Trophoblast cell (in vitro differentiated cells and primary cell): Measurements from ENCODE around the gene OMP.
"Not testable (repeated sequence)": the region's sequence is repeated elsewhere in the genome, so short reads cannot be mapped to it uniquely, and the experiment has no call there.

Source experiments
- DNase-seq, 2 donors: peaks; one replicate each; pipeline ENCODE4 v3.0.0-alpha.2; 2016
- H2AFZ ChIP-seq: 2 replicates; pipeline ENCODE4 v1.6.1; 2013; ENCODE audit warnings: low read length, moderate library complexity, mild to moderate bottlenecking; ENCODE audit not compliant: insufficient read depth, poor library complexity
- H2AK5ac ChIP-seq: 2 replicates; pipeline ENCODE4 v1.6.1; 2013; ENCODE audit warnings: mild to moderate bottlenecking, low read length
- H2BK120ac ChIP-seq: 2 replicates; pipeline ENCODE4 v1.6.1; 2013; ENCODE audit warnings: low read length, mild to moderate bottlenecking, moderate library complexity; ENCODE audit not compliant: insufficient read depth, poor library complexity
- H2BK12ac ChIP-seq: 2 replicates; pipeline ENCODE4 v1.6.1; 2013; ENCODE audit warnings: mild to moderate bottlenecking, low read length, moderate library complexity
- H2BK5ac ChIP-seq: 2 replicates; pipeline ENCODE4 v1.6.1; 2013; ENCODE audit warnings: low read length, low read depth, moderate library complexity, mild to moderate bottlenecking; ENCODE audit not compliant: poor library complexity
- H3K14ac ChIP-seq: 2 replicates; pipeline ENCODE4 v1.6.1; 2013; ENCODE audit warnings: mild to moderate bottlenecking, low read length
- H3K18ac ChIP-seq: 2 replicates; pipeline ENCODE4 v1.6.1; 2013; ENCODE audit warnings: mild to moderate bottlenecking, low read length
- H3K23ac ChIP-seq: 2 replicates; pipeline ENCODE4 v1.6.1; 2013; ENCODE audit warnings: low read length
- H3K27ac ChIP-seq: 2 replicates; pipeline ENCODE4 v1.5.1; 2013; ENCODE audit warnings: low read depth, mild to moderate bottlenecking, inconsistent platforms, low read length, moderate library complexity
- H3K27me3 ChIP-seq: 2 replicates; pipeline ENCODE4 v1.6.1; 2013; ENCODE audit warnings: inconsistent platforms, mild to moderate bottlenecking, low read length, moderate library complexity; ENCODE audit not compliant: insufficient read depth
- H3K36me3 ChIP-seq, 2 experiments: 1 replicate in 1 of 2; 2 replicates in 1 of 2; pipeline ENCODE4 v1.6.1; 2013; ENCODE audit warnings: low read length in 2 of 2, mild to moderate bottlenecking in 2 of 2, moderate library complexity in 1 of 2; ENCODE audit not compliant: insufficient read depth in 2 of 2, control insufficient read depth in 1 of 2
- H3K4ac ChIP-seq: 2 replicates; pipeline ENCODE4 v1.6.1; 2013; ENCODE audit warnings: low read depth, mild to moderate bottlenecking, low read length, moderate library complexity
- H3K4me1 ChIP-seq, 2 experiments: 1 replicate in 1 of 2; 2 replicates in 1 of 2; pipeline ENCODE4 v1.6.1; 2013; ENCODE audit warnings: low read length in 2 of 2, mild to moderate bottlenecking in 2 of 2, moderate library complexity in 1 of 2; ENCODE audit not compliant: insufficient read depth in 2 of 2, control insufficient read depth in 1 of 2
- H3K4me2 ChIP-seq: 2 replicates; pipeline ENCODE4 v1.6.1; 2013; ENCODE audit warnings: inconsistent platforms, mild to moderate bottlenecking, low read length, moderate library complexity
- H3K4me3 ChIP-seq: 2 replicates; pipeline ENCODE4 v1.5.1; 2013; ENCODE audit warnings: mild to moderate bottlenecking, low read depth, low read length, inconsistent platforms
- H3K79me1 ChIP-seq: one replicate; pipeline ENCODE4 v1.6.1; 2013; ENCODE audit warnings: low read length
- H3K79me2 ChIP-seq: 2 replicates; pipeline ENCODE4 v1.6.1; 2013; ENCODE audit warnings: low read length, mild to moderate bottlenecking; ENCODE audit not compliant: control insufficient read depth, insufficient read depth, poor library complexity
- H3K9ac ChIP-seq: 2 replicates; pipeline ENCODE4 v1.6.1; 2013; ENCODE audit warnings: mild to moderate bottlenecking, low read length
- H3K9me3 ChIP-seq: 2 replicates; pipeline ENCODE4 v1.6.1; 2013; ENCODE audit warnings: low read depth, mild to moderate bottlenecking, control low read depth, inconsistent platforms, low read length; ENCODE audit not compliant: insufficient read depth
- H4K12ac ChIP-seq: 2 replicates; pipeline ENCODE4 v1.6.1; 2013; ENCODE audit warnings: low read depth, mild to moderate bottlenecking, low read length, moderate library complexity
- H4K8ac ChIP-seq: 2 replicates; pipeline ENCODE4 v1.6.1; 2013; ENCODE audit warnings: low read depth, mild to moderate bottlenecking, low read length, moderate library complexity
- H4K91ac ChIP-seq: one replicate; pipeline ENCODE4 v1.6.1; 2013; ENCODE audit warnings: low read depth, mild to moderate bottlenecking, low read length, moderate library complexity
- WGBS: extraction: QIAGEN DNeasy Blood & Tissue Kit; methylation state at CpG from one replicate; pipeline ENCODE4 v1.1.7; 2013; ENCODE audit warnings: missing lambda C conversion rate; ENCODE audit not compliant: insufficient read length, insufficient coverage; ENCODE audit errors: extremely low coverage; 5-methylcytosine and 5-hydroxymethylcytosine counted together

Gene OMP

DNA sequence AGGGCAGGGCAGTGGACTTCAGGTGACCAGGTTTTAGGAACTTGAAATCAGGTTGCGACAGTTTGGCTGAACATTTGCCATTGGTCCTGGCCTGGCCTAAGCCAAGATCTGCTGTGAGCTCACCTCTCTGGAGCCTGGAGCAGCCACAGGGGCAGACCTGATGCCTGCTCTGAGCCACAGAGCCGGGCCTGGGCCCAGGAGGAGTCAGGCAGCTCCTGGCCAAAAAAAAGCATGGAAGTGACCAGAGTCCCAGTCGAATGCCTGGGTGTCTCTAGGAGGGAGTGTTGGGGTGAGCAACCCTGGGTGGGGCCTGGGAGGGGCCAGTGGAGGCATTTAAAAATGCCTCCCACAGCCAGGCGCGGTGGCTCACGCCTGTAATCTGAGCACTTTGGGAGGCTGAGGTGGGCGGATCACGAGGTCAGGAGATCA, 6.0 kb upstream of the OMP start:
- Histone ChIP-seq H2BK120ac (no peak overlapping the region), H3K4me1 (peaks cover 2 to 4% of the 10 kb centered on the region in 2 experiments), H3K27ac (no peak overlapping the region), H2BK5ac (no peak overlapping the region), H3K27me3 (no peaks in the 10 kb centered on the region), H3K9me3 (no peaks in the 10 kb centered on the region), H3K9ac (no peak overlapping the region), H3K4me2 (no peak overlapping the region), H2AK5ac (no peak overlapping the region), H3K79me1 (no peaks in the 10 kb centered on the region), H4K8ac (no peak overlapping the region), H3K23ac (no peak overlapping the region), H3K36me3 (no peaks in the 10 kb centered on the region), H4K12ac (no peak overlapping the region), H4K91ac (no peak overlapping the region), H3K18ac (no peak overlapping the region), H3K4ac (no peak overlapping the region), H3K14ac (no peak overlapping the region), H2AFZ (no peak overlapping the region), H2BK12ac (no peak overlapping the region), H3K79me2 (no peaks in the 10 kb centered on the region), H3K4me3 (no peak overlapping the region)
- no CpG with 5 or more reads among the region's 8 CpGs for WGBS
- no peak for DNase-seq

DNA sequence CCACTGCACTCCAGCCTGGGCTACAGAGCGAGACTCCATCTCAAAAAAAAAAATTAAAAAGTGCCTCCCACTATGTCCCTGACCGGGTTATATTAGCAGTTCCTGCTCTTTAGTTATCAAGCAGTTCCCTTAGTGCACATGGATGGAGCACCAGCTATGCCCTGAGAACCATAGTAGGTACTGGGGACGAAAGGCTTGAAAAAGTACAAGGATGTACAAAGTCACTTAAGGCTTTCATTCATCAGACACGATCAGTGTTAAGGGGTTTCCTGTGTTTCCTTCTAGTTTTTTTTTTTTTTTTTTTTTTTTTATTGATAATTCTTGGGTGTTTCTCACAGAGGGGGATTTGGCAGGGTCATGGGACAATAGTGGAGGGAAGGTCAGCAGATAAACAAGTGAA, 5.5 kb upstream of the OMP start:
- not testable (repeated sequence) for H3K4me3 ChIP-seq, H3K9me3 ChIP-seq, H3K79me1 ChIP-seq, H3K23ac ChIP-seq, H3K9ac ChIP-seq, H2AK5ac ChIP-seq, H2BK120ac ChIP-seq, H3K14ac ChIP-seq, H3K4me2 ChIP-seq, H3K4me1 ChIP-seq, H3K18ac ChIP-seq, H4K8ac ChIP-seq, H2BK5ac ChIP-seq, H3K27me3 ChIP-seq, H2AFZ ChIP-seq, H3K36me3 ChIP-seq, H3K27ac ChIP-seq, H4K91ac ChIP-seq, H4K12ac ChIP-seq, H3K79me2 ChIP-seq, DNase-seq, H2BK12ac ChIP-seq, H3K4ac ChIP-seq
- no CpG with 5 or more reads among the region's 4 CpGs for WGBS

DNA sequence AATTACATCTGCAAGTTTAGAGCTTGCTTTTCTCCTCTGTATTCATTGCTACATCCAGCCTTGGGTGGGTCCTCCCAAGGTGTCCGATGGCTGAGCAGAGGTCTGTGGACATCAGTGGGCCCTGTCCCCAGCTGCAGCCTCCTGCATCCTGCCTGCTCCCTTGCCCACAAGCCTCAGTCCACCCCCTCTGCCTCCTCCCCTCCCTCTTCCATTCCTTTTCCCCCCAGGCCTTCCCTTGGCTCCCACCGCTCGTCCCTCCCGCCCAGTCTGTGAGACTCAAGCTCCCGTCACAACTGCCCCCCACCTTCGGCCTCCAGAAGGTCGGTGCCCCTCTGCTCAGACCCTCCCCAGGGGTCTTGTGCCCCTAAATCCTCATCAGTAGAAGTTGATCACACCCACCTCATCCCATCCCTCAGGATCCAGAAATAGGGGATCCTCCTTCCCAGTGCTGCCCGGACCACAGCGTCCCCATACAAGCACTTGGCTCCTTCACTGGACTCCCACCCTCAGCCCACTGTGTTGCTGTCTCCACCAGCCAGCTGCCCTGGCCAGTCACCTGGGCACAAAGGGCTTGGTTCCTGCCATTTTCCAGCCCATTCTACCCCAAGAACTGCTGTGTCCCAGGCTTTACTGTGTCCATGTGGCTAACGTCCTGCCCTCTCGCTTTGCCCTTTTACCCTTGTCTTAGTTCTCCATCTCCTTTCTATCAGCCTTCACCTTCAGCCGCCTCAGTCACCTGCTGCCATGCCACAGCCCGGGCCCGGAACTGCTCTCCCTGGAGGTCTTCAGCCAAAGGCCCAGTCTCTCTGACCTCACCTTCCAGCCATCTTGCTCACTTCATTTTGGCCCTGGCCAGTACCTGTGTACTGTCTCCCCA, 2.2 kb upstream of the OMP start:
- H4K12ac ChIP-seq, result no peak overlapping the region
- no peak overlapping the region for H3K4me2 ChIP-seq
- H3K27me3 ChIP-seq, result no peaks in the 10 kb centered on the region
- H3K18ac ChIP-seq, result no peak overlapping the region
- H4K8ac ChIP-seq, result no peak overlapping the region
- H3K23ac ChIP-seq, result no peak overlapping the region
- H3K36me3 ChIP-seq, result no peaks in the 10 kb centered on the region
- no peaks in the 10 kb centered on the region for H3K9me3 ChIP-seq
- DNase-seq, result no peak
- no peaks in the 10 kb centered on the region for H3K79me1 ChIP-seq
- H3K4me3 ChIP-seq, result no peak overlapping the region
- WGBS, result no CpG with 5 or more reads among the region's 14 CpGs
- no peak overlapping the region for H3K9ac ChIP-seq
- peaks cover 0 to 4% of the 10 kb centered on the region in 2 experiments for H3K4me1 ChIP-seq
- no peak overlapping the region for H2BK12ac ChIP-seq
- H3K79me2 ChIP-seq, result no peaks in the 10 kb centered on the region
- no peak overlapping the region for H4K91ac ChIP-seq
- H2BK5ac ChIP-seq, result no peak overlapping the region
- no peak overlapping the region for H2AK5ac ChIP-seq
- H2AFZ ChIP-seq, result no peak overlapping the region
- no peak overlapping the region for H3K14ac ChIP-seq
- no peak overlapping the region for H2BK120ac ChIP-seq
- no peak overlapping the region for H3K4ac ChIP-seq
- H3K27ac ChIP-seq, result no peak overlapping the region

GRCh38 chr11:77101043-77101537, 1.6 kb upstream of the OMP start:
- H4K8ac ChIP-seq, result no peak overlapping the region
- H2AK5ac ChIP-seq, result no peak overlapping the region
- H3K4me1 ChIP-seq, result peaks cover 0 to 6% of the 10 kb centered on the region in 2 experiments
- no peak overlapping the region for H2AFZ ChIP-seq
- H3K4ac ChIP-seq, result no peak overlapping the region
- no peak overlapping the region for H4K12ac ChIP-seq
- H2BK120ac ChIP-seq, result no peak overlapping the region
- no peak overlapping the region for H3K4me2 ChIP-seq
- H3K79me1 ChIP-seq, result no peaks in the 10 kb centered on the region
- H3K79me2 ChIP-seq, result no peaks in the 10 kb centered on the region
- H2BK12ac ChIP-seq, result no peak overlapping the region
- no CpG with 5 or more reads among the region's 5 CpGs for WGBS
- H3K14ac ChIP-seq, result no peak overlapping the region
- H3K27me3 ChIP-seq, result no peaks in the 10 kb centered on the region
- H3K18ac ChIP-seq, result no peak overlapping the region
- H4K91ac ChIP-seq, result no peak overlapping the region
- no peaks in the 10 kb centered on the region for H3K36me3 ChIP-seq
- no peak overlapping the region for H3K4me3 ChIP-seq
- no peak overlapping the region for H3K9ac ChIP-seq
- no peak overlapping the region for H3K27ac ChIP-seq
- no peak overlapping the region for H3K23ac ChIP-seq
- H3K9me3 ChIP-seq, result no peaks in the 10 kb centered on the region
- no peak overlapping the region for H2BK5ac ChIP-seq
- DNase-seq, result peak in 1 of 2 donors; percentile 12
